Neural cell (in vitro differentiated cells): ENCODE measurements around the gene FGGY. TPM values are rescaled to one million over a fixed set of nuclear protein-coding genes. Genes with fewer than 3 reads are reported as not detected.

Experiments
- H2AFZ ChIP-seq: fragments of 200-600, 300-800 bp; sonication (generic), shearing (Covaris generic); 2 replicates; pipeline ENCODE4 v1.6.0; 2014; ENCODE audit warnings: low read depth, mild to moderate bottlenecking, antibody characterized with exemption, low read length, moderate library complexity
- H3F3A ChIP-seq: fragments of 200-600 bp; shearing (Covaris generic); 2 replicates; pipeline ENCODE4 v1.6.1; 2016; ENCODE audit warnings: mild to moderate bottlenecking, moderate library complexity, mixed read lengths, antibody characterized with exemption, low read length; ENCODE audit not compliant: insufficient read depth, poor library complexity, severe bottlenecking
- H3K27ac ChIP-seq: fragments of 200-600, 300-800 bp; sonication (generic), shearing (Covaris generic); 2 replicates; pipeline ENCODE4 v1.5.1; 2014; ENCODE audit warnings: mild to moderate bottlenecking, low read length, moderate library complexity
- H3K27me3 ChIP-seq: fragments of 300-800, 200-600 bp; sonication (generic), shearing (Covaris generic); 2 replicates; pipeline ENCODE4 v1.6.0; 2014; ENCODE audit warnings: mild to moderate bottlenecking, low read depth, low read length, moderate library complexity; ENCODE audit not compliant: insufficient read depth
- H3K36me3 ChIP-seq: fragments of 300-800, 200-600 bp; sonication (generic), shearing (Covaris generic); 2 replicates; pipeline ENCODE4 v1.5.1; 2014; ENCODE audit warnings: mild to moderate bottlenecking, antibody characterized with exemption, low read length, moderate library complexity; ENCODE audit not compliant: insufficient read depth
- H3K4me2 ChIP-seq: fragments of 300-800, 200-600 bp; sonication (generic), shearing (Covaris generic); 2 replicates; pipeline ENCODE4 v1.6.0; 2014; ENCODE audit warnings: mild to moderate bottlenecking, low read length
- H3K4me3 ChIP-seq: fragments of 300-800, 200-600 bp; sonication (generic), shearing (Covaris generic); 2 replicates; pipeline ENCODE4 v1.5.1; 2014; ENCODE audit warnings: mild to moderate bottlenecking, low read length, moderate library complexity
- H3K79me2 ChIP-seq: fragments of 200-600 bp; shearing (Covaris generic); replicated peaks from 2 replicates; pipeline ENCODE4 v1.6.0; 2014; ENCODE audit warnings: mild to moderate bottlenecking, low read length, moderate library complexity; ENCODE audit not compliant: insufficient read depth
- H3K9ac ChIP-seq: fragments of 300-800, 200-600 bp; sonication (generic), shearing (Covaris generic); 2 replicates; pipeline ENCODE4 v1.6.1; 2016; ENCODE audit warnings: mild to moderate bottlenecking, low read length, mixed read lengths
- H3K9me2 ChIP-seq: fragments of 200-600 bp; shearing (Covaris generic); 2 replicates; pipeline ENCODE4 v1.6.1; 2016; ENCODE audit warnings: mild to moderate bottlenecking, low read length, mixed read lengths; ENCODE audit not compliant: insufficient read depth
- H3K9me3 ChIP-seq: fragments of 200-600, 300-800 bp; sonication (generic), shearing (Covaris generic); 2 replicates; pipeline ENCODE4 v1.6.1; 2016; ENCODE audit warnings: mild to moderate bottlenecking, mixed run types, low read length, moderate library complexity, mixed read lengths
- H4K20me1 ChIP-seq: fragments of 200-600 bp; shearing (Covaris generic); 2 replicates; pipeline ENCODE4 v1.6.1; 2016; ENCODE audit warnings: mild to moderate bottlenecking, mixed run types; ENCODE audit not compliant: insufficient read depth
- CTCF ChIP-seq: fragments of 450-650 bp; IDR thresholded peaks from 2 replicates; pipeline ENCODE4 v1.5.1; 2014; ENCODE audit warnings: antibody characterized with exemption, mild to moderate bottlenecking, moderate library complexity; ENCODE audit not compliant: poor library complexity, severe bottlenecking
- EP300 ChIP-seq: fragments of 450-650 bp; conservative IDR thresholded peaks from 2 replicates; pipeline ENCODE4 v1.6.1; 2014; ENCODE audit warnings: antibody characterized with exemption, mild to moderate bottlenecking, moderate library complexity; ENCODE audit not compliant: poor library complexity, severe bottlenecking
- EZH2 ChIP-seq: fragments of 200-600, 300-800 bp; shearing (Covaris generic), sonication (generic); IDR thresholded peaks from 2 replicates; pipeline ENCODE4 v1.6.1; 2014; ENCODE audit warnings: antibody characterized with exemption, low read length, borderline replicate concordance, mild to moderate bottlenecking; ENCODE audit not compliant: insufficient read depth, poor library complexity, severe bottlenecking
- MXI1 ChIP-seq: fragments of 450-650 bp; conservative IDR thresholded peaks from 2 replicates; pipeline ENCODE4 v1.6.1; 2014; ENCODE audit warnings: antibody characterized with exemption, mild to moderate bottlenecking; ENCODE audit not compliant: poor library complexity, severe bottlenecking
- POLR2AphosphoS5 ChIP-seq: IDR thresholded peaks from 2 replicates; pipeline ENCODE4 v1.6.1; 2012
- RAD21 ChIP-seq: fragments of 450-650 bp; conservative IDR thresholded peaks from 2 replicates; pipeline ENCODE4 v1.6.1; 2014; ENCODE audit warnings: antibody characterized with exemption, mild to moderate bottlenecking, moderate library complexity
- REST ChIP-seq: IDR thresholded peaks from 2 replicates; pipeline ENCODE4 v1.6.1; 2012; ENCODE audit warnings: borderline replicate concordance
- SMC3 ChIP-seq: fragments of 450-650 bp; conservative IDR thresholded peaks from 2 replicates; pipeline ENCODE4 v1.6.1; 2014; ENCODE audit warnings: antibody characterized with exemption, mild to moderate bottlenecking, moderate library complexity; ENCODE audit not compliant: poor library complexity
- TAF1 ChIP-seq: IDR thresholded peaks from 2 replicates; pipeline ENCODE4 v1.6.1; 2012; ENCODE audit warnings: low read depth
- polyA plus RNA-seq: library from polyadenylated mRNA; depleted of rRNA; stranded (reverse); fragments of >200 nt; gene quantifications from 2 replicates; pipeline ENCODE4 v1.2.3, GENCODE V29; 2014

FGGY gene
- polyA plus RNA-seq, 1 donor from 2014 or later = 7.4 TPM

- no peak overlapping the region for H3K4me2 ChIP-seq
Measured at GRCh38 chr1:59434336-59434735, 137.4 kb downstream of the FGGY start.

GRCh38 chr1:59436637-59437036 lies 139.7 kb downstream of the FGGY start:
- Histone ChIP-seq H3F3A (no peaks in the 10 kb centered on the region), H3K79me2 (no peaks in the 10 kb centered on the region), H3K4me2 (no peak overlapping the region), H3K36me3 (no peaks in the 10 kb centered on the region), H3K9me3 (no peaks in the 10 kb centered on the region), H2AFZ (no peak overlapping the region), H3K4me3 (no peak overlapping the region), H4K20me1 (no peaks in the 10 kb centered on the region), H3K27ac (no peak overlapping the region), H3K9ac (no peak overlapping the region), H3K27me3 (no peaks in the 10 kb centered on the region), H3K9me2 (no peaks in the 10 kb centered on the region)
- TF ChIP-seq POLR2AphosphoS5 (no peak), RAD21 (no peak), SMC3 (no peak), TAF1 (no peak), EZH2 (no peak), MXI1 (no peak), EP300 (no peak), CTCF (no peak)

More at GRCh38 chr1:59434336-59434735, 137.4 kb downstream of the FGGY start:
- Histone ChIP-seq H3K27me3 (no peaks in the 10 kb centered on the region), H4K20me1 (no peaks in the 10 kb centered on the region), H2AFZ (no peak overlapping the region), H3K9ac (no peak overlapping the region), H3K4me3 (no peak overlapping the region), H3K36me3 (no peaks in the 10 kb centered on the region), H3F3A (no peaks in the 10 kb centered on the region), H3K9me3 (no peaks in the 10 kb centered on the region), H3K9me2 (no peaks in the 10 kb centered on the region), H3K79me2 (no peaks in the 10 kb centered on the region), H3K27ac (no peak overlapping the region)
- TF ChIP-seq EP300 (no peak), POLR2AphosphoS5 (no peak), TAF1 (no peak), SMC3 (no peak), RAD21 (no peak), MXI1 (no peak), CTCF (no peak), REST (no peak), EZH2 (no peak)
